ENCODE data around the gene UBR2.

GRCh38 chr6:42520786-42521607 is 42.8 kb upstream of the UBR2 start:
- no peak for TF ChIP-seq EP300 (IDR thresholded peaks at IDR 0.05; ENCODE audit: borderline replicate concordance)
- TF ChIP-seq, protein P1, sequence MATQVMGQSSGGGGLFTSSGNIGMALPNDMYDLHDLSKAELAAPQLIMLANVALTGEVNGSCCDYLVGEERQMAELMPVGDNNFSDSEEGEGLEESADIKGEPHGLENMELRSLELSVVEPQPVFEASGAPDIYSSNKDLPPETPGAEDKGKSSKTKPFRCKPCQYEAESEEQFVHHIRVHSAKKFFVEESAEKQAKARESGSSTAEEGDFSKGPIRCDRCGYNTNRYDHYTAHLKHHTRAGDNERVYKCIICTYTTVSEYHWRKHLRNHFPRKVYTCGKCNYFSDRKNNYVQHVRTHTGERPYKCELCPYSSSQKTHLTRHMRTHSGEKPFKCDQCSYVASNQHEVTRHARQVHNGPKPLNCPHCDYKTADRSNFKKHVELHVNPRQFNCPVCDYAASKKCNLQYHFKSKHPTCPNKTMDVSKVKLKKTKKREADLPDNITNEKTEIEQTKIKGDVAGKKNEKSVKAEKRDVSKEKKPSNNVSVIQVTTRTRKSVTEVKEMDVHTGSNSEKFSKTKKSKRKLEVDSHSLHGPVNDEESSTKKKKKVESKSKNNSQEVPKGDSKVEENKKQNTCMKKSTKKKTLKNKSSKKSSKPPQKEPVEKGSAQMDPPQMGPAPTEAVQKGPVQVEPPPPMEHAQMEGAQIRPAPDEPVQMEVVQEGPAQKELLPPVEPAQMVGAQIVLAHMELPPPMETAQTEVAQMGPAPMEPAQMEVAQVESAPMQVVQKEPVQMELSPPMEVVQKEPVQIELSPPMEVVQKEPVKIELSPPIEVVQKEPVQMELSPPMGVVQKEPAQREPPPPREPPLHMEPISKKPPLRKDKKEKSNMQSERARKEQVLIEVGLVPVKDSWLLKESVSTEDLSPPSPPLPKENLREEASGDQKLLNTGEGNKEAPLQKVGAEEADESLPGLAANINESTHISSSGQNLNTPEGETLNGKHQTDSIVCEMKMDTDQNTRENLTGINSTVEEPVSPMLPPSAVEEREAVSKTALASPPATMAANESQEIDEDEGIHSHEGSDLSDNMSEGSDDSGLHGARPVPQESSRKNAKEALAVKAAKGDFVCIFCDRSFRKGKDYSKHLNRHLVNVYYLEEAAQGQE (IDR thresholded peaks at IDR 0.05; ENCODE audit: low read depth) = no peak
- TF ChIP-seq CEBPB (IDR thresholded peaks at IDR 0.05) = no peak
- TF ChIP-seq, protein P2, sequence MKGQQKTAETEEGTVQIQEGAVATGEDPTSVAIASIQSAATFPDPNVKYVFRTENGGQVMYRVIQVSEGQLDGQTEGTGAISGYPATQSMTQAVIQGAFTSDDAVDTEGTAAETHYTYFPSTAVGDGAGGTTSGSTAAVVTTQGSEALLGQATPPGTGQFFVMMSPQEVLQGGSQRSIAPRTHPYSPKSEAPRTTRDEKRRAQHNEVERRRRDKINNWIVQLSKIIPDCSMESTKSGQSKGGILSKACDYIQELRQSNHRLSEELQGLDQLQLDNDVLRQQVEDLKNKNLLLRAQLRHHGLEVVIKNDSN (IDR thresholded peaks at IDR 0.05) = no peak
- no peak for TF ChIP-seq CREB1 (IDR thresholded peaks at IDR 0.05; ENCODE audit: low read depth)
- no peak for TF ChIP-seq FOXM1 (IDR thresholded peaks at IDR 0.05; ENCODE audit: borderline replicate concordance, low read depth)
- TF ChIP-seq NFIC (IDR thresholded peaks at IDR 0.05) = no peak
